Measurements from ENCODE around the gene IL37. TPM values are rescaled to one million over a fixed set of nuclear protein-coding genes. Genes with fewer than 3 reads are reported as not detected.

Gene IL37
- total and polyA plus RNA-seq, 2 of the 13 experiments (the other 11 are each of a cell fraction or from before 2014, with no cell fraction given) = not detected

GRCh38 chr2:112904883-112905282 lies 6.1 kb upstream of the IL37 start:
- Histone ChIP-seq H3K36me3 (replicated peaks in 1 of 2; ENCODE audit: control insufficient read depth in 1 of 2, insufficient read depth in 2 of 2, low read length in 2 of 2) (no peaks in the 10 kb centered on the region), H3K4me3 (replicated peaks in 1 of 3; ENCODE audit: insufficient read depth in 1 of 3, low read depth in 2 of 3, low read length in 3 of 3) (no peak overlapping the region), H3K9me3 (ENCODE audit: low read length) (no peaks in the 10 kb centered on the region), H4K20me1 (ENCODE audit: insufficient read depth, low read length) (no peaks in the 10 kb centered on the region), H3K9ac (ENCODE audit: insufficient read depth, low read depth, low read length) (no peak overlapping the region), H3K4me2 (ENCODE audit: low read depth, low read length) (no peak overlapping the region), H3K27ac (ENCODE audit: extremely low read length, insufficient read depth, low read length) (no peak overlapping the region), H3K4me1 (ENCODE audit: insufficient read depth, low read length) (peaks cover 13% of the 10 kb centered on the region), H3K79me2 (ENCODE audit: insufficient read depth, low read length) (no peaks in the 10 kb centered on the region), H3K27me3 (ENCODE audit: control insufficient read depth in 1 of 2, insufficient read depth in 2 of 2, low read length in 2 of 2) (peaks cover 0 to 9% of the 10 kb centered on the region in 2 experiments; a peak in 1 of 5 replicates), H2AFZ (ENCODE audit: low read length) (no peak overlapping the region)
- POLR2A ChIA-PET = no interaction called here
- DNase-seq (ENCODE audit: low spot score) (no peak), FAIRE-seq (no peak), ATAC-seq (no peak)
- WGBS (ENCODE audit: low lambda C conversion rate) = 48% methylated on average over 5 of the region's 5 CpGs
- in situ Hi-C loops (cut with HindIII; ENCODE audit: extremely low pct_ligation_motif_present, low pct_unique_long_range_greater_than_20kb) (no loop called here), intact Hi-C loops (cut with micrococcal nuclease; ENCODE audit: unreplicated experiment) (no loop called here)
- BruUV-seq (replicated peaks) = no TSS peak
- CTCF ChIA-PET (ENCODE audit: low intra/inter-chr PET ratio, low total read pairs) = no interaction called here
- no peak for TF ChIP-seq TBX3 (IDR thresholded peaks at IDR 0.05; ENCODE audit: borderline replicate concordance)
- TF ChIP-seq ZNF263 (CRISPR knock-in tag; IDR thresholded peaks at IDR 0.05) = no peak
- no peak for TF ChIP-seq FOXM1 (CRISPR knock-in tag; IDR thresholded peaks at IDR 0.05)
- TF ChIP-seq ZFY (CRISPR knock-in tag; IDR thresholded peaks at IDR 0.05) = no peak
- no peak for TF ChIP-seq ZNF343 (CRISPR knock-in tag; IDR thresholded peaks at IDR 0.05)

GRCh38 chr2:112906276-112906675 lies 4.7 kb upstream of the IL37 start:
- ATAC-seq = no peak
- H3K27ac ChIP-seq (ENCODE audit: extremely low read length, insufficient read depth, low read length) = no peak overlapping the region
- H3K27me3 ChIP-seq (ENCODE audit: control insufficient read depth in 1 of 2, insufficient read depth in 2 of 2, low read length in 2 of 2) = peaks cover 0 to 9% of the 10 kb centered on the region in 2 experiments; a peak in 1 of 5 replicates
- no TSS peak for BruUV-seq (replicated peaks)
- no peak overlapping the region for H2AFZ ChIP-seq (ENCODE audit: low read length)
- H3K9ac ChIP-seq (ENCODE audit: insufficient read depth, low read depth, low read length) = no peak overlapping the region
- H3K4me2 ChIP-seq (ENCODE audit: low read depth, low read length) = no peak overlapping the region
- no peak overlapping the region for H3K4me3 ChIP-seq (replicated peaks in 1 of 3; ENCODE audit: insufficient read depth in 1 of 3, low read depth in 2 of 3, low read length in 3 of 3)
- H3K9me3 ChIP-seq (ENCODE audit: low read length) = no peaks in the 10 kb centered on the region
- no peak for DNase-seq (ENCODE audit: low spot score)
- WGBS (ENCODE audit: low lambda C conversion rate) = 6% methylated on average over 2 of the region's 2 CpGs
- no peak for FAIRE-seq
- H4K20me1 ChIP-seq (ENCODE audit: insufficient read depth, low read length) = no peaks in the 10 kb centered on the region
- no peaks in the 10 kb centered on the region for H3K36me3 ChIP-seq (replicated peaks in 1 of 2; ENCODE audit: control insufficient read depth in 1 of 2, insufficient read depth in 2 of 2, low read length in 2 of 2)
- CTCF ChIA-PET (ENCODE audit: low intra/inter-chr PET ratio, low total read pairs) = no interaction called here
- TF ChIP-seq, protein P1, sequence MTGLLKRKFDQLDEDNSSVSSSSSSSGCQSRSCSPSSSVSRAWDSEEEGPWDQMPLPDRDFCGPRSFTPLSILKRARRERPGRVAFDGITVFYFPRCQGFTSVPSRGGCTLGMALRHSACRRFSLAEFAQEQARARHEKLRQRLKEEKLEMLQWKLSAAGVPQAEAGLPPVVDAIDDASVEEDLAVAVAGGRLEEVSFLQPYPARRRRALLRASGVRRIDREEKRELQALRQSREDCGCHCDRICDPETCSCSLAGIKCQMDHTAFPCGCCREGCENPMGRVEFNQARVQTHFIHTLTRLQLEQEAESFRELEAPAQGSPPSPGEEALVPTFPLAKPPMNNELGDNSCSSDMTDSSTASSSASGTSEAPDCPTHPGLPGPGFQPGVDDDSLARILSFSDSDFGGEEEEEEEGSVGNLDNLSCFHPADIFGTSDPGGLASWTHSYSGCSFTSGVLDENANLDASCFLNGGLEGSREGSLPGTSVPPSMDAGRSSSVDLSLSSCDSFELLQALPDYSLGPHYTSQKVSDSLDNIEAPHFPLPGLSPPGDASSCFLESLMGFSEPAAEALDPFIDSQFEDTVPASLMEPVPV (CRISPR knock-in tag; IDR thresholded peaks at IDR 0.05) = no peak
- no peak for TF ChIP-seq FOXK2 (IDR thresholded peaks at IDR 0.05)
- TF ChIP-seq ATF5 (CRISPR knock-in tag; IDR thresholded peaks at IDR 0.05; ENCODE audit: low read depth) = no peak
- no peak for TF ChIP-seq ZNF761 (CRISPR knock-in tag; conservative IDR thresholded peaks at IDR 0.05)
- no peak for TF ChIP-seq SOX5 (CRISPR knock-in tag; IDR thresholded peaks at IDR 0.05; ENCODE audit: borderline replicate concordance)
- TF ChIP-seq GZF1 (CRISPR knock-in tag; IDR thresholded peaks at IDR 0.05) = no peak
- TF ChIP-seq HMG20B (CRISPR knock-in tag; conservative IDR thresholded peaks at IDR 0.05) = no peak
- no peak for TF ChIP-seq HOXD1 (CRISPR knock-in tag; IDR thresholded peaks at IDR 0.05)
- no peak for TF ChIP-seq KAT2B (IDR thresholded peaks at IDR 0.05; ENCODE audit: borderline replicate concordance, low read depth, low read length)
- peaks cover 23% of the 10 kb centered on the region for H3K4me1 ChIP-seq (ENCODE audit: insufficient read depth, low read length)
- intact Hi-C loops (cut with micrococcal nuclease; ENCODE audit: unreplicated experiment) (no loop called here), in situ Hi-C loops (cut with HindIII; ENCODE audit: extremely low pct_ligation_motif_present, low pct_unique_long_range_greater_than_20kb) (no loop called here)
- H3K79me2 ChIP-seq (ENCODE audit: insufficient read depth, low read length) = no peaks in the 10 kb centered on the region
- POLR2A ChIA-PET = no interaction called here

All from HepG2 (cell line).